ENCODE results near the gene ATP5F1E. TPM values are rescaled to one million over a fixed set of nuclear protein-coding genes. Genes with fewer than 3 reads are reported as not detected.

Gene ATP5F1E
- total RNA-seq, 1 donor from 2014 or later: 69.7 TPM

DNA sequence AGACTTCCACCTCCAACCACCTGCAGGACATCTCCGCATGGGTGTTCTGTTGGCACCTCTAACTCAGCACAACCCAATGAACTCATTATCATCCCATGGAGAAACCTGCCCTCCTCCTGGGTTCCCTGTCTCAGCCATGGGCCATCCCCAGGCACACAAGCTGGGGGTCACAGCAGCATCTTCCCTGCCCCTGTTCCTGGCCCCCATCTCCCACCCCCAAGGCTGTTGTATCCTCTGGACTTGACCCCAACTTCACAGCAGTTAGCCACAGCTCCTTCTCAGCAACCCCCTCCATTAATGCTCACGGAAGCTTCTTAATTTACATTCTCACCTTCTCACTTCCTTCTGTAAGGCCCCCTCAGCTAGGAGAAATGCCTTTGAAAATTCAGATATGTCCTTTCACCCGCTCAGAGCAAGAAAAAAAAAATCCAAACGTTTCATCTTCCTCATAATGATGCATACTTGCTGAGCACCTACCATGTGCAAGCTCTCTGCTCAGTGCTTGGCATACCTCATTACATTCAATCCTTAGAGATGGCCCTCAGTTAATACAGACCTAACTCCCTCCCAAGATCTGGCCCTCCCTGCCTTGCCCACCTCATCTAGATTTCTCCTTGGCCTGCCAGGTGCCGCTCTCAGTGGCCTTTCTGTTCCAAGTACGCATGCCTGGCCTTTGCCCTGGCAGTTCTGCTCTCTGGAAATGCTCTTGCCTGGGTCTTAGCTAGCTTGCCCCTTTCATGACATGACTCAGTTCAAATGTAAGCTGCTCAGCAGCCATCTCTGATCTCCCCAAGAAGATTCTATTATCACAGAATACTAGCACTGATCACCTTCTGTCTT, 53.6 kb downstream of the ATP5F1E start:
- H3K27me3 Mint-ChIP-seq: peaks cover 5% of the 10 kb centered on the region
- H3K9me3 Mint-ChIP-seq (ENCODE audit: low read depth): peaks cover 4% of the 10 kb centered on the region
- H3K4me3 Mint-ChIP-seq (ENCODE audit: low read depth): peak overlapping the region; percentile 27
- H3K36me3 Mint-ChIP-seq (ENCODE audit: insufficient read depth): peaks cover 5% of the 10 kb centered on the region
- H3K4me1 Mint-ChIP-seq (ENCODE audit: low read depth): peaks cover 10% of the 10 kb centered on the region
- H3K27ac Mint-ChIP-seq: no peak overlapping the region
- TF ChIP-seq, protein P1, sequence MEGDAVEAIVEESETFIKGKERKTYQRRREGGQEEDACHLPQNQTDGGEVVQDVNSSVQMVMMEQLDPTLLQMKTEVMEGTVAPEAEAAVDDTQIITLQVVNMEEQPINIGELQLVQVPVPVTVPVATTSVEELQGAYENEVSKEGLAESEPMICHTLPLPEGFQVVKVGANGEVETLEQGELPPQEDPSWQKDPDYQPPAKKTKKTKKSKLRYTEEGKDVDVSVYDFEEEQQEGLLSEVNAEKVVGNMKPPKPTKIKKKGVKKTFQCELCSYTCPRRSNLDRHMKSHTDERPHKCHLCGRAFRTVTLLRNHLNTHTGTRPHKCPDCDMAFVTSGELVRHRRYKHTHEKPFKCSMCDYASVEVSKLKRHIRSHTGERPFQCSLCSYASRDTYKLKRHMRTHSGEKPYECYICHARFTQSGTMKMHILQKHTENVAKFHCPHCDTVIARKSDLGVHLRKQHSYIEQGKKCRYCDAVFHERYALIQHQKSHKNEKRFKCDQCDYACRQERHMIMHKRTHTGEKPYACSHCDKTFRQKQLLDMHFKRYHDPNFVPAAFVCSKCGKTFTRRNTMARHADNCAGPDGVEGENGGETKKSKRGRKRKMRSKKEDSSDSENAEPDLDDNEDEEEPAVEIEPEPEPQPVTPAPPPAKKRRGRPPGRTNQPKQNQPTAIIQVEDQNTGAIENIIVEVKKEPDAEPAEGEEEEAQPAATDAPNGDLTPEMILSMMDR (IDR thresholded peaks at IDR 0.05; ENCODE audit: unreplicated experiment): no peak
- DNase-seq (ENCODE audit: low spot score, unreplicated experiment): no peak

DNA sequence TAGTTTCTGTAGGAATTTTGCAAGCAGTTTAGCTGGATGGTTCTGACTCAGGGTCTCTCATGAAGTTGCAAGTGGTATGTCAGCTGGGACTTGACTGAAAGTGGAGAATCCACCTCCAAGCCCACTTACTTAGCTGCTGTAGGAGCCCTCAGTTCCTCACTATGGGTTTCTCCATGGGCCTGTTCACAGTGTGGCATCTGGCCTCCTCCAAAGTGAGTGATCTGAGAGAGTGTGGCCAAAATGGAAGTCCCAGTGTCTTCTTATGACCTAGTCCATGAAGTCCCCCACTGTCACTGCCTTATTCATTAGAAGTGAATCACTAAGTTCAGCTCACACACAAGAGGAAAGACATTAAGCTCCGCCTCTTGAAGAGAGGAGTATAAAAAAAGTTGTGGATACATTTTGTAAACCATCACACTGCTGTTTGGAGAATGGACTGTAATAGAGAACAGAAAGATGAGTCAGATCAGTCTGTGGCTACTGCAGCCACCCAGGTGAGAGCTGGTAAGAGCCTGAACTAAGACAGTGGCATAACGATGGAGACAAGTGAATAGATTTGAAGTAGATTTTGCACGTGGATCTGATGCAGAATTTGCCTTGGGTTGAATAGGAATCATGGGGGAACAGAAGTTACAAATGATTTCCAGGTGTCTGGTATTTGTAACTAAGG, 55.9 kb downstream of the ATP5F1E start:
- Mint-ChIP-seq H3K9me3 (ENCODE audit: low read depth) (peaks cover 4% of the 10 kb centered on the region), H3K4me1 (ENCODE audit: low read depth) (no peaks in the 10 kb centered on the region), H3K27me3 (peaks cover 5% of the 10 kb centered on the region), H3K4me3 (ENCODE audit: low read depth) (no peak overlapping the region), H3K27ac (no peak overlapping the region), H3K36me3 (ENCODE audit: insufficient read depth) (peaks cover 1% of the 10 kb centered on the region)
- no peak for DNase-seq (ENCODE audit: low spot score, unreplicated experiment)
- TF ChIP-seq, protein P1 (IDR thresholded peaks at IDR 0.05; ENCODE audit: unreplicated experiment): no peak

Other genes with a start within 250 kb of the ATP5F1E start
- gene GNAS-AS1, start 181.4 kb downstream of the ATP5F1E start, total RNA-seq: 4.3 and 4.4 TPM in 2 replicates
- gene GNAS, start 179.6 kb downstream of the ATP5F1E start, total RNA-seq: 1,570 and 1,613 TPM in 2 replicates
- gene NELFCD, start 51.1 kb downstream of the ATP5F1E start, total RNA-seq: 116 and 122 TPM in 2 replicates
- 61.4 and 65.6 TPM in 2 replicates for gene CTSZ, start 25.1 kb downstream of the ATP5F1E start, total RNA-seq
- gene TUBB1, start 12.9 kb downstream of the ATP5F1E start, total RNA-seq: 0.16 and 0.19 TPM in 2 replicates
- 50.1 and 52.8 TPM in 2 replicates for gene PRELID3B, start 10.5 kb upstream of the ATP5F1E start, total RNA-seq
- gene ZNF831, start 131.5 kb upstream of the ATP5F1E start, total RNA-seq: not detected in 2 replicates